ENCODE measurements around the gene BTG1.
"Not testable (repeated sequence)": the region's sequence is repeated elsewhere in the genome, so short reads cannot be mapped to it uniquely, and the experiment has no call there.

The BTG1 gene

DNA sequence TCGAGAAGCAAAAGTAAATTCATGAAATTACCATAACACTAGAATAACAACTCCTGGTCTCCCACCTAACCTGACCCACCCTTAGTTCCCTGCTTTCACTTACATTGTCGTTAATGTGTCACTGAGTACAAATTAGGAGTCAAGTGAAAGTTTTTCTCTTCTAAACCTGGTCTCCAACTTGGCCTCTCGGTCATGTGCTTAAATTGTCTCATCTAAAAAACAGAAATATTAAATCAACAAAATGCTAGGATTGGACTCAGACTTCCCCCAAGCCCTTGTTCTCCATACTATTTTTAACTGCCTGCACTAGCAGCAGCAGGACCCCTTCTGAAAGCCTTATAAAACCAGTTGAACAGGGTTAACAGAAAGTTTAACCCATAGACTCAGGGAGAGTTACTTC is 1.8 kb upstream of the BTG1 start:
- DNase-seq, result no peak

DNA sequence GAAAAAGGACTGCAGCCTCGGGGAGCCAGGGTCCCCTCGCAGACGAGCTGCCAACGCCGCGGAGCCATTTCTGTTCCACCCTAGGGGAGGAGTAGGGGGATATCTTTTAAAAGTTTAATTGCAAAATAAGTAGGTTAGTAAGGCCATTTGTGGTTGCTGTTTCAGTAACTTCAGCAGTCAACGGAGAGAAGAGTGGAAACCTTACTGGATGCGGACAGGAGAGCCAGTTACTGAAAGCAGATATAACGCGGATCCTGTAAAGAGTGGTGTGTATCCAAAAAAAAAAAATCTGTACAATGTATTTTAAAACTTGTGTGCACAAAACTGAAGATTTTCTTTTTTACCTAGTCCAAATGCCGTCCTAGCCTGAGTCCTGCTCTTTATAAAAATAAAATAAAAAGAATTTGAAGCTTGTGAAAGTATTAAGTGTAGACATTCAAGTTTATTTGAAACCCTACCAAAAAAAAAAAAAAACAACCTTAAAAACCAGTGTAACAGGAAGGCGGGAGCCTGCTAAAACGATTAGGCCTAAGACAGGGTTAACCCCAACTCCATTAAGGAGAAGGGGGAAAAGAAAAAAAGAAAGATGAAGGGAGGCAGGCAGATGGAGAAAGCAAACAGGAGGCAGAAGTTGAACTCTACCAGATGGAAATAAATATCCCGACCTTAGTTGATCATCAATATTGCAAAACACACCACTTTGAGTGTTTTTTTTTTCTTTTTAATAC is 1.0 kb upstream of the BTG1 start:
- DNase-seq, result no peak

- DNase-seq, result no peak
Measured at GRCh38 chr12:92145481-92145730, 240 bp downstream of the BTG1 start.

DNA sequence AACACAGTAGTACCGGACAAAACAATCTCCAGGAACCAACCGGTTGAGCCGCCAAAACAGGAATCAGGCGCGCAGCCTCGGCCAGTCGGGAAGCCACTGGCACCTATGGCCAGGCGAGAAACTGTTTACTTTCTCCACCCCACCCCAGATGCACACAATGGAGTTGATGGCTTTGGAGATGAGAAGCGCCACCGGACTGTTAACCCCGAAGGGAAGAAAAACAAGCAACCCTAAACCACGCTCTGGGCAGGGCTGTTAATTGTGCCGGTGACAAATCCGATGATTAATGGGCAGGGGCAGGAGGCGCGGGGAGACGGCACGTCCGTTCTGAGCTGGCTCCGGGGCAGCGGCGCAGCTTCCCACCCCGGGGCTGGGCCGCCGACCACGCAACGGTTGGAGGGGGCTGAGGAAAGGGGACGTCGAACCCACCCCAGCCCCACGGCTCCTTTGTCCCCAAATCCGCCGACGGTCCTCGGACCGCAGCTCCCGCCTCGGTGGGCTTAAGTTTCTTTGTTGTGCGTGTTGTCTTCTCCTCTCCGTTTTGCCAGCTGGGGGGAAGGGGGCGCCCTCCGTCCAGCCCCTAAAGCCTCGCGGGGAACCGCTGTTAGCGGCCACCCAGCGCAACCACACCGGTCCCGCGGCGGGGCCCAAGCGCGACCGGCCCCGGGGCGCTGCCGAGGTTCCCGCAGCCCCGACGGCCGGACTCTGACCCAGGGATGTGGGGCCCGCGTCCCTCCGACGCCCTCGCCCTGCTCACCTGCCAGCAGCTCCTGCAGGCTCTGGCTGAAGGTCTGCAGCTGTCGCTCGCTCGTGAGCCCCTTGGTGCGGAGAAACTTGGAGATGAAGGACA is 790 bp downstream of the BTG1 start:
- no peak for DNase-seq

DNA sequence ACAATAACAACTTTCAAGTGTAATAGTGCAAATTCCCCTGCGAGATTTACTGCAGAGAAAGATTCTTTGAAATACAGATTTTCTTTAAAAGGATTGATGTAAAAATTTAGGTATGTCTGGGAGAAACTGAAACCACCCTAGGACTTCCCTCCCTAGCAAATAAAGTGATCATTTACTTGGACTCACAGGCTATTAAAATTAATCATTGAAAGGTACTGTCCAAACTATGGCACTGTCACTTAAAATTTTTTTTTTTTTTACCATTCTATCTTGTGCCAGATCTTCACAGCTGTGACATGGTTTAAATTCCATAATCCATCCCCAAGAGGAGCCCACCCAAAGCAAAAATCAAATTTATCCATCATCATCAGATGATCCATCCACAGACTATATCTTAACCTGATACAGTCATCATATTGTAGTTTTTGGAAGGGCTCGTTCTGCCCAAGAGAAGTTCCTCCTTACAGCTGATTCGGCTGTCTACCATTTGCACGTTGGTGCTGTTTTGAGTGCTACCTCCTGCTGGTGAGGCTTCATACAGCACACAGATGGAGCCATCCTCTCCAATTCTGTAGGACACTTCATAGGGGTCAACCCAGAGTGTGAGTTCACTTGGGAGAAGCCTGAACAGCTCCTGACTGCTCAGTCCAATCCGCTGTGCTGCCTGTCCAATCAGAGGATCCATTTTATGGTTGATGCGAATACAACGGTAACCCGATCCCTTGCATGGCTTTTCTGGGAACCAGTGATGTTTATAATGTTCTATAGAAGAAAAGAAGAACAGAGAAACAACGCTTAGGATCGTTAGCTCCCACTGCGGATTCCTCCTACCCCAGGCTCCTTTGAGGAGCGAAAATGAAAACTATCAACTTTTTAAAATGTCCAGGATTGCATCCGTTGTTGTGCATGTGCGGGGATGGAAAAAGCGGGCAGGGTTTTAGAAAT is 1.7 kb downstream of the BTG1 start:
- DNase-seq, result peak; percentile 47

DNA sequence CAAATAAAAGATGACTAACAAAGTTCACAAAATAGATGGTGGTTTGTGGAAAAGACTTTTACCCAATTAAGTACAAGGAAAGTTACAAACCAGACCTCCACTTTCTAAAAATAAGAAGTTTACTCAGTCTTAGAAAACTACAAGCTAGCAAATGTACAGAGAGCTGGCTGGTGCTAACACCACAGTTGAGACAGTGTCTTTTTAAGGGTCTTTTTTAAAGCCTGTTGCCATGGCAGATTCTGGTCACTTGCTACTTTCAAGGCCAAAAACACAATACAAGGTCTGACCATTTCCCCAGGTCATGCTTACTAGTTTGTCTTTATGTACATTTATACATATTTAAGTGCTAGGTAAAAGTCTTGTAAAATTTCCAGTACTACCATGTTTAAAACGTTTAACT is 2.4 kb downstream of the BTG1 start:
- DNase-seq, result no peak

- DNase-seq, result no peak
Measured at GRCh38 chr12:92142251-92142926, 3.3 kb downstream of the BTG1 start.

- DNase-seq, result no peak
Measured at GRCh38 chr12:92141591-92142121, 4.0 kb downstream of the BTG1 start.

GRCh38 chr12:92140896-92141536 is 4.6 kb downstream of the BTG1 start:
- DNase-seq, result no peak

GRCh38 chr12:92140156-92140555 is 5.5 kb downstream of the BTG1 start:
- no peak for DNase-seq

GRCh38 chr12:92139634-92140150 is 6.0 kb downstream of the BTG1 start:
- no peak for DNase-seq

DNA sequence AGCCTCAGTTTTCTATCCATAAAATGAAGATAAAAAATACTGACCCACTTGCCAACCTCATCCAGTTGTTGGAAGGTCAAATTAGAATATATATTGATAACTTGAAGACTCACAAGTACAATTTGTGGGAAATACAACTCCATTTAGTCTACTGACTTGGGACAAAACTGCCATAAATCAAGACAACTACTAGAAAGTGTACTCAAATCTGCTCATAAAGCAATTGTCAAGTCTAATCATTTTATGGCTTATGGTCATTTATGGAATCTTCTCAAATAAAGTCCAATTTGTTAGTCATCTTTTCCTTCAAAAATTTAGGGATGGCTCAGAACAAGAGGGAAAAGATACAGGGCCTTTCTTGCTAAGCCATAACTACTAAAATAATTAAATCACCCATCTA is 7.0 kb downstream of the BTG1 start:
- DNase-seq, result no peak

GRCh38 chr12:92138144-92138543 is 7.5 kb downstream of the BTG1 start:
- DNase-seq, result no peak

DNA sequence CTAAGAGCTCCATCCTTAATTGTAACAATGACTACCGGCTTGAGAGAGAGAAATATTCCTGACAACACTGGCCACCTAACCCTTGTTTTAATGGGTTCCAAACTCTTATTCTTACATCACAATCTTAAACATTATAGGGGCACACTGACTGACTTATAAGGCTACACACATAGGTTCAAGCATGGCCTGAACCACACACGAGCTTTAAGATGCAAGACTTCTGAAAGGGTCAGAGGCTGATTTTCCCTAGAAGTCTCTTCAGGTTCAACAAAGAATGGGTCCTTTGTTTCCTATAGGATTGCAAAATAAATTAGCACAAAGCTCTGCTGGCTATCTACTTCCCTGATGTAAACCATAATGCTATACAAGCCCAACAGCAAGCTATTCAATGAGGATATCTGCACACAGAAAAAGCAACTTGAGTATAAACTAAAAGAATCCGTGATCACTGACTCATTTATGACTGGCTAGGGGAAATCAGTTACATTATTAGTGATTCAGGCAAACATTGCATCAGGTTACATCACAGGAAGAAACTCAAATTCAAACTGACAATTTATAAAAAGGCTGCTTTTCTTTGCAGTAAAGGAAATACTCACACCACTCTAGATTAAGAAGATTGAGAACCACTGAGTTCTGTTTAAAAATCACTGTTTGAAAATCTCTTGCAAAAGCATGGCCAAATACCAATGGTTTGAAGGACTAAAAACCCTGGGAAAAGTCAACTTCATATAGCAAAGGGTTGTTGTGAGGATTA is 8.5 kb downstream of the BTG1 start:
- DNase-seq, result no peak

DNA sequence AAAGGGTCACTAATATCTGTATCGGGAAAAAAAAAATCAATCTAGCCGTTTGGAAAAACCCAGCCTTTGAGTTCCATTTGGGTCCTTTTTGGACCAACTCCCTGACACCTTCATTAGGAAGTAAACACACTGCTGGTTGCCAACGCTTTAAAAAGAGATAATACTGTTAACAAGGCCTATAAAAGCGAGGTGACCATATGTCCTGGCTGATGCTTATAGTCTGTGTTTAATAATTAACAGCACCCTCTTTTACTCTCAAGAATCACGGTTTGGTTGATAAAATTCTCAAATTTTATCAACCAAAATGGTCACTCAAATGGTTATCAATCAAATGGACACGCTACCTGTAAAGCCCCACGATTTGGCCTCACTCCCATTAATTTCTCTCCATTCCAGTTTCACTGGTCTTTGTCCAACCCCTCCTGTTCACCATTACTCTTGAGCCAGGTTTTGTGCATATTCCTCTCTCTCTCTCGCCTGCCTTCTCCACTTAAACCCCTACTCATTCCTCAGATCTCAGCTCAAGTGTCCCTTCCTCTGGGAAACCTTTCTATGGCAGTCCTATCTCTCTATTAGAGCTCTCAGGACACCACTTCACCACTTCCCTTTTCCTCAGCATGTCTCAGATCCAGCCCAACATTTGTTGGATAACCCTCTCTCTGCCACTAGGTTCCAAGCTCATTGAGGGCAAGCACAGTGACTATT is 9.5 kb downstream of the BTG1 start:
- no peak for DNase-seq

DNA sequence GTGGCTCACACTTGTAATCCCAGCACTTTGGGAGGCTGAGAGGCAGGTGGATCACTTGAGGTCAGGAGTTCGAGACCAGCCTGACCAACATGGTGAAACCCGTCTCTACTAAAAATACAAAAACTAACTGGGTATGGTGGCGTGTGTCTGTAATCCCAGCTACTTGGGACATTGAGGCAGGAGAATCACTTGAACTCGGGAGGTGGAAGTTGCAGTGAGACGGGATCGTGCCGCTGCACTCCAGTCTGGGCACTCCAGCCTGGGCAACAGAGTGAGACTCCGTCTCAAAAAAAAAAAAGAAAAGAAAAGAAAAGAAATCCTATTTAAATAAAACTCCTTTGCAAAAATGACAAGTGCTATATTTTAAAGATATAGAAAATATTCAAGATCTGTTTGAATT is 10.1 kb downstream of the BTG1 start:
- DNase-seq, result not testable (repeated sequence)

DNA sequence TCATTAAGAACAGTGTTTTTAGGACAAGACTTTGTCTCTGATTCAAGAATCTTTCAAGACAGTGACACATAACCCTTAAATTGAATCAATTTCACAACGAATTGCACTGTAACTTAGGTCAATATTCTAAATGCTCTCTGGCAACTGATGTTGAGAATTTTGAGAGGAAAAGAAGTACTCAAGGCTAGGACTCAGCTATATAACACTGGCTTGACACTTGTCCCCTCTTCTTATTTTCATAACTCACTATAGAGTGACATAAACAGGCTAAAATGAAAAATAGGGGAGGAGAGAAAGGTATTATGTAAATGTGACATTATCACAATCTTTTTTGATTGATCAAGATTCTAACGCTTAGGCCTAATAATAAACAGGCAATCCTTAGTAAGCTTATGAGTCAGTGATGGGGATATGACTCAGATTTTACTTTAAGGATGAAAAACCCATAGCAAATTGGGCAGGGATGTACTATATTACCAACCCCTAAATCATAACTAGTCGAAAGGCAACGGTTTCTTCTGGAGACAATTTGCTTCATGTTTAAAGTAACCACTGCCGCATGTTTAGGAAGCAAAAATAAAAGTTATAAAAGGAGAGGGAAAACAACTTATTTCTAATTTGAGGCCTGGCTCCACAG is 10.9 kb downstream of the BTG1 start:
- DNase-seq, result no peak

DNA sequence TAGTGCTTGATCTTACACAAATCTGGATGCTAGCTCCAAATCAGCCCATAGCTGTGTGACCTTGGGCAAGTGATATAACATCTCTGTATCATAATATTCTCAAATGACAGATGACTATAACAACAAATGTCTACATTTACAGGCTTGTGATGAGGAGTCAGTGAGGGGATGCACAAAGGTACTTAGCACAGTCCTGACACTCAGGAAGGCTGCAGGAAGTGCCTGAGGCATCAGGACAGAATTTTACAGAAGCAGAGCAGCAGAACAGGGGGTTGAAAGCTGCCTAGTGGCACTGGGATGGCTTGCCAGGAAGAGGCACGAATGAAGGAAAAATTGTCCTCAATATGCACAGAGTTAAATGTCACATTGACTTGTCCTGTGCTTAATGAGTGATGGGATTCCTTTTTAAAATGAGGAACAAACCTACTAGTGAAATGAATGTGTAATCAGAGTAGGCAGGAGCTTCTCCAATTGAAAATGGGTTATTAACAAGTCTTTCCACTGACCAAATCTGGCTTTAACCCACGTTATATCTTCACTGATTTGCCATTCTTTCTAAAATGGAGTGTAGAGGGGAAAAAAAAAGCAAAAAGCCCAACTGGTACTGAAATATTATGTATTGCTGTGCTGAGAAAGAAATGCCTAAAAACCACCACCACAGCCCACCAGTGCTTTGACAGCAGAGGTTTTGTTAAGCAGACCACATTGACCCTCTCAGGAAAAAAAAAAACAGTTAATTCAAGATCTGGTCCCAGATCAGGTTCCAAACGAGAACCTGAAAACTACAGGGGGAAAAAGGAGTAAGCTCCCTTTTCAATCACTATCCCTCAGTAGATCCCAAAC is 11.6 kb downstream of the BTG1 start:
- no peak for DNase-seq

GRCh38 chr12:92133171-92133570 is 12.5 kb downstream of the BTG1 start:
- DNase-seq, result no peak
